ENCODE data around the gene STX5. TPM values are rescaled to one million over a fixed set of nuclear protein-coding genes. Genes with fewer than 3 reads are reported as not detected.

STX5 gene
- total and polyA plus RNA-seq, 9 of the 15 experiments (the other 6 are each of a cell fraction or from before 2014, with no cell fraction given) = 2.8 to 28.6 (median 23.7) TPM

DNA sequence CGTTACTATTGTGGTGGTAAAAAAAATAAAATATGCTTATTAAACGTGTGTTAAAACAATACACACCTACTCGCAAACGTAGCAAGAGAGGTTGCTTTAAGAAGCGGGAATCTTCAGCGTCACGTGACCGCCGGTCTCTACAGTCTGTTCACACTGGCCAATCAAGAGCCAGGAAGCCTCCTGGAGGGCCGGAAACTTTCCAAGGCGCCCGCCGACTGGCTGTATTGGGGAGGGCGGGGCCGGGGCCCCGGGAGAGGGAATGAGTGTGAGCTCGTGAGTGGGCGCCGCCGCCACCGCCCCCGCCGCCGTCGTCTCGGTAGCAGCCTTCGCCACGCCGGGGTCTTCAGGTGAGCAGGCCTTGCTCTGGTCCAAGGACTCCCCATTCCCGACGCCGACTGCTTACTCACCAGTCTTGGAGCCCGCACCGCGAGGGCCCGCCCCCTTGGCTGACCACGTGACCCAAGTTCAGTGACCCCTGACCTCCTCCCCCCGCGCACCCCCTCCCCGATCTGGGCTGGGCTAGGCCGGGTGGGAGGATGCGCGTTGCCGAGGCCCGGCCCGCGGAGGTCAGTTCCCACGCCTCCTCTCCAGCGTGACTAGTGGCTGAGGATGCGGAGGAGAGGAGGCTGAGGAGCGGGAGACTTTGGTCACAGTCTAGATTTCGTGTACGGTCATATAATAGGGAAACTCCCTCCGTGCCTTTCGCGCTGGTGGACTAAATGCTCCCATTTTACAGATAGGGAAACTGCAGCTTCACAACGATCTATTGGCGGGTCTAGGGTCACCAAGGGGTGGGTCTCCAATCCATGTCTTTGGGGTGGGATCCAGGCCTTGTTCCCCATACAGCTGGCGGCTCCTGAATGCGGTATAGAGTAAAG lies 60.5 kb downstream of the STX5 start, which contains the start of gene TAF6L (continued):
- TF ChIP-seq, protein P1, sequence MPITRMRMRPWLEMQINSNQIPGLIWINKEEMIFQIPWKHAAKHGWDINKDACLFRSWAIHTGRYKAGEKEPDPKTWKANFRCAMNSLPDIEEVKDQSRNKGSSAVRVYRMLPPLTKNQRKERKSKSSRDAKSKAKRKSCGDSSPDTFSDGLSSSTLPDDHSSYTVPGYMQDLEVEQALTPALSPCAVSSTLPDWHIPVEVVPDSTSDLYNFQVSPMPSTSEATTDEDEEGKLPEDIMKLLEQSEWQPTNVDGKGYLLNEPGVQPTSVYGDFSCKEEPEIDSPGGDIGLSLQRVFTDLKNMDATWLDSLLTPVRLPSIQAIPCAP (CRISPR knock-in tag; IDR thresholded peaks at IDR 0.05; ENCODE audit: borderline replicate concordance) = no peak
- TF ChIP-seq TARDBP (IDR thresholded peaks at IDR 0.05) (peak; percentile 43; the same call in 1 of the 2 replicates), CBX5 (IDR thresholded peaks at IDR 0.05; ENCODE audit: borderline replicate concordance, low read depth) (no peak), SMARCC2 (IDR thresholded peaks at IDR 0.05; ENCODE audit: low read depth) (no peak), ILF3 (IDR thresholded peaks at IDR 0.05; ENCODE audit: borderline replicate concordance) (no peak), CCAR2 (IDR thresholded peaks at IDR 0.05; ENCODE audit: low read depth, low read length) (no peak), DACH1 (IDR thresholded peaks at IDR 0.05; ENCODE audit: partially characterized antibody) (no peak), ELF4 (CRISPR knock-in tag; IDR thresholded peaks at IDR 0.05) (no peak), RNF2 (IDR thresholded peaks at IDR 0.05) (peak; percentile 37; the same call in 1 of the 2 replicates), SNRNP70 (optimal IDR thresholded peaks at IDR 0.05; ENCODE audit: low read depth, low read length) (no peak), SAFB (IDR thresholded peaks at IDR 0.05; ENCODE audit: borderline replicate concordance, low read depth, low read length) (peak; percentile 75; the same call in 1 of the 2 replicates), ZNF253 (CRISPR knock-in tag; conservative IDR thresholded peaks at IDR 0.05) (no peak), GTF2E2 (tag; IDR thresholded peaks at IDR 0.05) (no peak), TCF7 (IDR thresholded peaks at IDR 0.05; ENCODE audit: borderline replicate concordance) (no peak), CSDE1 (IDR thresholded peaks at IDR 0.05) (no peak), OTX1 (CRISPR knock-in tag; IDR thresholded peaks at IDR 0.05) (no peak), HDAC2 (IDR thresholded peaks at IDR 0.05) (peak; percentile 95), FOXP1 (CRISPR knock-in tag; IDR thresholded peaks at IDR 0.05) (peak; percentile 79), SMARCA4 (IDR thresholded peaks at IDR 0.05) (peak; percentile 32; the same call in 1 of the 2 replicates), MYBL2 (IDR thresholded peaks at IDR 0.05; ENCODE audit: low read depth) (no peak), MYBL2 (CRISPR knock-in tag; IDR thresholded peaks at IDR 0.05; ENCODE audit: borderline replicate concordance) (no peak), L3MBTL2 (IDR thresholded peaks at IDR 0.05) (peak; percentile 85), U2AF1 (optimal IDR thresholded peaks at IDR 0.05; ENCODE audit: low read depth, low read length) (no peak), ZNF79 (CRISPR knock-in tag; IDR thresholded peaks at IDR 0.05; ENCODE audit: low read depth) (no peak), ZNF696 (CRISPR knock-in tag; conservative IDR thresholded peaks at IDR 0.05) (no peak)
- TF ChIP-seq, protein P2, sequence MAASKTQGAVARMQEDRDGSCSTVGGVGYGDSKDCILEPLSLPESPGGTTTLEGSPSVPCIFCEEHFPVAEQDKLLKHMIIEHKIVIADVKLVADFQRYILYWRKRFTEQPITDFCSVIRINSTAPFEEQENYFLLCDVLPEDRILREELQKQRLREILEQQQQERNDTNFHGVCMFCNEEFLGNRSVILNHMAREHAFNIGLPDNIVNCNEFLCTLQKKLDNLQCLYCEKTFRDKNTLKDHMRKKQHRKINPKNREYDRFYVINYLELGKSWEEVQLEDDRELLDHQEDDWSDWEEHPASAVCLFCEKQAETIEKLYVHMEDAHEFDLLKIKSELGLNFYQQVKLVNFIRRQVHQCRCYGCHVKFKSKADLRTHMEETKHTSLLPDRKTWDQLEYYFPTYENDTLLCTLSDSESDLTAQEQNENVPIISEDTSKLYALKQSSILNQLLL (CRISPR knock-in tag; IDR thresholded peaks at IDR 0.05; ENCODE audit: borderline replicate concordance) = no peak
- TF ChIP-seq, protein P3, sequence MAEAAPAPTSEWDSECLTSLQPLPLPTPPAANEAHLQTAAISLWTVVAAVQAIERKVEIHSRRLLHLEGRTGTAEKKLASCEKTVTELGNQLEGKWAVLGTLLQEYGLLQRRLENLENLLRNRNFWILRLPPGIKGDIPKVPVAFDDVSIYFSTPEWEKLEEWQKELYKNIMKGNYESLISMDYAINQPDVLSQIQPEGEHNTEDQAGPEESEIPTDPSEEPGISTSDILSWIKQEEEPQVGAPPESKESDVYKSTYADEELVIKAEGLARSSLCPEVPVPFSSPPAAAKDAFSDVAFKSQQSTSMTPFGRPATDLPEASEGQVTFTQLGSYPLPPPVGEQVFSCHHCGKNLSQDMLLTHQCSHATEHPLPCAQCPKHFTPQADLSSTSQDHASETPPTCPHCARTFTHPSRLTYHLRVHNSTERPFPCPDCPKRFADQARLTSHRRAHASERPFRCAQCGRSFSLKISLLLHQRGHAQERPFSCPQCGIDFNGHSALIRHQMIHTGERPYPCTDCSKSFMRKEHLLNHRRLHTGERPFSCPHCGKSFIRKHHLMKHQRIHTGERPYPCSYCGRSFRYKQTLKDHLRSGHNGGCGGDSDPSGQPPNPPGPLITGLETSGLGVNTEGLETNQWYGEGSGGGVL (CRISPR knock-in tag; IDR thresholded peaks at IDR 0.05) = no peak

Measured in K562 (cell line).